Hematopoietic multipotent progenitor cell (in vitro differentiated cells): ENCODE results near the gene KCNT1. TPM values are rescaled to one million over a fixed set of nuclear protein-coding genes. Genes with fewer than 3 reads are reported as not detected.

Experiments
- DNase-seq, 3 donors: peaks; one replicate each; pipeline ENCODE4 v3.0.0-alpha.2; 2011 to 2015; ENCODE audit warnings: low read depth in 2 of 3, low spot score in 2 of 3
- total RNA-seq: library from RNA; depleted of rRNA; stranded (reverse); fragments of >200 nt; gene quantifications from one replicate; pipeline ENCODE4 v1.2.3, GENCODE V29; 2012

KCNT1 gene
- total RNA-seq, 1 donor = under 0.01 TPM

DNA sequence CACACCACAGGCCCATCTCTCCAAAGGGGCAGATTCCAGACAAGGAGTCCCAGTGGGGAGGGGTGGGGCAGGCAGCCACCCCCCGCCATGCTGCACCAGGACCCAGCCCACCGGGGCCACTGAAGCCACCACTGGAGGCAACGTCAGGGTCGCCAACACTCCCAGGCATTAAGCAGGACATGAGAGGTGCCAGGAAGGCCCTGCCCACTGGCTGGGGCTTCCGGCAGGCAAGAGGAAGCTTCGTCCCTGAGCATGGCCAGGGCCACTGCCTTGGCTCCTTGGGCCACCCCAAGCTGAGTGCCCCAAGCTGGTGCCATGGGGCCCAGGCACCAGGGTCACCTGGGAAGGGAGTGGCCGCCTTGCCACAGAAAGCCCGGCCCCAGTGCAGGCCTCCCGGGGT, 17.5 kb downstream of the KCNT1 start:
- DNase-seq = no peak

DNA sequence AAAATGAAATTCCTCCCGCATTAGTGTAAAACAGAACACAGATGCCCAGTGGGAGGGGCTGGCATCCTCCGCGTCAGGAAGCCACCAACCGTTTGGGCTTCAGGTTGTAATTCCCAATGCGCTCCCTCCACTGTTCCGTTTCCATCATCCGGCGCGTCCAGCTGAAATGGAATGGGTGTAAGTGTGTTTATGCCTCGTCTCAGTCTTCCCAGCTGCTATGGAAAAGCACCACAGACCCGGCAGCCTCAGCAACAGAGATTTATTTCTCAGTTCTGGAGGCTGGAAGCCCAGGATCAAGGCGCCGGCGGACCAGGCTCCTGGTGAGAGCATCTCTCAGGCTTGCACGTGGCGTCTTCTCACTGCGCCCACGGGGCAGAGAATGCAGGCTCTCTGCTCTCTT, 20.4 kb downstream of the KCNT1 start:
- DNase-seq = no peak

DNA sequence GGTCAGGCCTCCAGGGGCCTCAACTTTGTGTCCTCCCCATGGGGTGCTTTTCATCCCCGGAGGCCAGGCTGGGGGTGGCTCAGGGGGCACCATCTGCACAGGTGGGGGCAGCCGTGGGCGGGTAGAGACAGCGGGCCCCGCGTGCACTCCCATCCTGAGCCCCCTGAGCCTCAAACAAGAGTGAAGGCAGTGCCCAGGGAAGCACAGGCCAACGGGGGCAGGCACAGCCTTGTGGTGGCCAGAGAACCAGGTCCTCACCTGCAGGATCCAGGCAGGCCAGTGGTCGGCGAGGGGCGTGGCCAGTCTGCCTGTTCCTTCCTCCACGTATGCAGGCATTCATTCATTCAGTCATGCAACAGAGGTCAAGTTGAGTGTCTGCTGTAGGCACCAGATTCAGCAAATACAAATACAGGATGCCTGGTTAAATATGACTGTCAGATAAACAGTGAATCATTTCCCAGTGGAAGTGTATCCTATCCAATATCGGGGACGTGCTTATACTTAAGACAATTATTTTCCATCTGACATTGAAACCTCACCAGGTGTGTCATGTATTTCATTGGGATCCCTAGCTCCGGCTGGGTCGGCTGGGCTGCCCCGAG, 22.3 kb downstream of the KCNT1 start:
- no peak for DNase-seq

DNA sequence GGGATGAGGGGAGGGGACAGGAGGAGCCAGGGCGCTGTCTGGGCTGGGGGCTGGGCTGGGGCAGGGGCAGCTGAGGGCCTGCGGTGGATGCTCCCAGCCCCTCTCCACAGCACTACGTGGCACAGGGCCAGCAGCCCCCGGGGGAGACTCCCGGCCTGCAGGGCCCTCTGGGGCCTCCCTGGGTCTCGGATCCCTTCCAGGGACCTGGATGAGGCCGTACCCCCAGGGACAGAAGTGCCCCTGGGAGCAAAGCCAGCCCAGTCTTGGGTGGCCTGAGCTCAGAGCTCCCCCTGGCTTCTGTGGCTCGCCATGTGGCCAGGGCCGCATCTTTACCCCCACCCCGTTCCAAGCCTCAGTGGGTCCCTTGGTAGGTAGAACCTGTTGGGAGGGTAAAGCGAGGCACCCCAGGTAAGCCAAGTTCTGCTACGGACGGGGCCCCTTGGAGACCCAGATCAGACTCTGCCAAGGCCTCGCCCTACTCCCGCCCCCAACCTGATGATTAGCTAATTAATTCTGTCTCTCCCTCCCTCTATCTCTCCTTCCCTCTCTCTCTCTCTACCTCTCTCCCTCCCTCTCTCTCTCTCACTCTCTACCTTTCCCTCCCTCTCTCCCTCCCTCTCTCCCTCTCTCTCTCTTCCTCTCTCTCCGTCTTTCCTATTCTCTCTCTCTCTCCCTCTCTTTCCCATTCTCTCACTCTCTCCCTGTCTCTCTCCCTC, 24.3 kb downstream of the KCNT1 start:
- no peak for DNase-seq

DNA sequence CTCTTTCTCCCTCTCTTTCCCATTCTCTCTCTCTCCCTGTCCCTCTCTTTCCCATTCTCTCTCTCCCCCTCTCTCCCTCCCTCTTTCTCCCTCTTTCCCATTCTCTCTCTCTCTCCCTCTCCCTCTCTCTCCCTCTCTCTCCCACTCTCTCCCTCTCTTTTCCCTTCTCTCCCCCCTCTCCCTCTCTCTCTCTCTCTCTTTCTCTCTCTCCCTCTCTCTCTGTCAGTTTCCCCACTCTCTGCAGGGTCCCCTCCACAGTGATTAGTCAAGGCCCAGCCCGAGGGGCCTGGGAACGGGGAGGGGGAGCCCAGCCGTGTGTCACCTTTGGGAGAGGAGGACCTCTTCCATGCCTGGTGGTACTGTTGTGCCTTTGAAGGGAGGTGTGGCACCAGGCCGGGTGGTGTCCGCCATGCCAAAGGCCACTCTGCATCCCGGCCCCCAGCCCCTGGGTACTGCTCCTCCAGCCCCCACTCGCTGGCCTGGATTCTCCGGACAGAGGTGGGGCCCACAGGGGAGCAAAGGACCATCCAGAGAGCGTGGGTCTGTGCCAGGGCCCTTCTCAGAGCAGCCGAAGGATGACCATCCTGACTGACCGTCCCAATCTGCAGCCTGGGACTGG, 25.4 kb downstream of the KCNT1 start:
- no peak for DNase-seq

DNA sequence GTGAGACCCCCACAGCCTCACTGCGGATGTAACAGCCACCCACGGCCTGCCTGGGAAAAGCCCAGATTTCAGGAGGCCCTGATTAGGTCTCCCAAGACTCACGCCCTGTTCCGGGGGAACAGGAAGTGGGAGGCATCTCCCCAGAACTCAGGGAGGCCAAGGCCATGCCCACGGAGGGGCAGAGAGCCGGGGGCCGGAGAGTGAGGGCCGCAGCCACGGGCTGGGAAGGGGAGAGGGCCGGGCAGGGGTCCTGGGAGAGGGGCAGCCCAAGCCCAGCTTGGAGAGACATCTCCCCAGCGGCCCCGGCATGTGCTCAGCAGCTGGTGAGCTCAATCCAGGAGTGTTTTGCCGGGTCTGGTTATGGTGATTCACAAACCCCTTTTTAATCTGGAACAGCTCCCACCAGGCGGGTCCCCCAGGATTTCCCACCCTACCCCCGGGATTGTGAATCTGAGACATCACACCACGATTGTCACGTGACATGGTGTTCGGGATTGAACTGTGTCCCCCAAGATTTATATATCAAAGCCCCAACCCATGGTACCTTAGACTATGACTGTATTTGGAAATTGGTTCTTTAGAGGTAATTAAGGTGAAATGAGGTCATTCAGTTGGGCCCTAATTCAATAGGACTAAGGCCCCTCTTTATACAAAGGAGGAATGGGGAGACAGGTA, 26.6 kb downstream of the KCNT1 start:
- DNase-seq = no peak

DNA sequence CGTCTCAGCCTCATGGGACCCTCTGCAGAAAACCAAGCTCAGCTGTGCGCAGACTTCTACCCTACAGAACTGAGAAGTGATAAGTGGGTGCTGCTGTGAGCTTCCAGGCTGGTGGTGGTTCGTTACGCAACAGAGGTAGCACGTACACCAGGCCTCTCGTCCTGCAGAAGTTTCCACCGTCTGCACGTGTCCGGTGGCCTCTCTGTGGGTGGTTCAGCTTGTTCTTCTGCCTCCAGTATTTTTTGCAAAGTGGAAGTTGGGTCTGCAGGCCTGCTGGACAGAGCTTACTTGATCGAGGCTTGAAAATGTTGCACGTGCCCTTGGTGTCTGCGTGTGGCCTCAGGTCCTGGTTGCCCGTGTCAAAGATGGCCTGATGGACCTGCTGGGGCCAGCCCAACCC, 27.5 kb downstream of the KCNT1 start:
- DNase-seq = no peak

DNA sequence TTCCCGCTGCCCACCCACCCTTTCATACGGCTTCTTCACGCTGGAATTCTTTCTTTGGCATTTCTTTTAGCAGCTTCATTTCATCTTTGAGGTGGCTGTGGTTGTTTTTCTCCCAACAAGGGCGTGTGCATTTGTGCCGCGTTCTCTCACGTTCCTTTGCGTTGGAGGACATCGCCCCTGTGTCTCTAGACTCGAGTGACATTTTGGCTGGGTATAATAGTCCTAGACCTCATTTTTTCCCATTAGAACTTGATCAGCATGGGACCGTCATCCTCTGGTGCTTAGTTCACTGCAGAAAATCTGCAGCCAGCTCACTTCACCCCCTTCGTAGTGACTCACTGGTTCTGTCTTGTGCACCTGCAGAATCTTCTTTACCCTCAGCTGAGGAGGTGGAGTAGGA, 29.5 kb downstream of the KCNT1 start:
- no peak for DNase-seq

DNA sequence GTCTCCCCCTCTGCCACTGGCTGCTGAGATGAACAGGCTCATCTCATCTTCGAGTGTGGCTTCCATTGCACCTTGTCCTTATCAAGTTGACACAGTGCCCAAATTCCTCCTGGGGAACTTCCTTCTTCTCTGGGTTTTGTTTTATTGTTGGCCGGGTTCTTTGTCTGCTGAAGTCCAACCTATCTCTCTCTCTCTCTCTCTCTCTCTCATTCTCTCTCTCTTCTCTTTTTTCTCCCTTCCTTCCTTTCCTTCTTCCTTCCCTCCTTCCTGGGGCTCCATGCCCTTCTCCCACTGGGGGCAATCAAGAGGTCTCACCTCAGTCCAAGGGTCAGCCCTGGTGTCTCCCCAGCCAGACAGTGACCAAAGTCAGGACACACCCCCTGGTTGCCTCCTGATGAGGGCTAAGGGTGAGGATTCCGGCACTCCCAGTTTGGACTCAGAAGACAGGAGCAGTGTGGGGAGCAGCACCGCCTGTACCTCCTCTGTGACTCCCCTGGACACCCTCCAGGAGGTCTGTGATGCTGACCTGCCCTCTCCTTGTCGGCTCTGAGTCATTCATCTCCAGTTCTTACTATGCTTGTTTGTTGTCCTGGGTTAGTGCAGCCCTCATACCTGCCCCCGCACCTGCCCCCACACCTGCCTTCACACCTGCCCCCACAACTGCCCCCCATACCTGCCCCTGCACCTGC, 30.7 kb downstream of the KCNT1 start:
- peak in 1 of 3 donors; percentile 4 for DNase-seq

DNA sequence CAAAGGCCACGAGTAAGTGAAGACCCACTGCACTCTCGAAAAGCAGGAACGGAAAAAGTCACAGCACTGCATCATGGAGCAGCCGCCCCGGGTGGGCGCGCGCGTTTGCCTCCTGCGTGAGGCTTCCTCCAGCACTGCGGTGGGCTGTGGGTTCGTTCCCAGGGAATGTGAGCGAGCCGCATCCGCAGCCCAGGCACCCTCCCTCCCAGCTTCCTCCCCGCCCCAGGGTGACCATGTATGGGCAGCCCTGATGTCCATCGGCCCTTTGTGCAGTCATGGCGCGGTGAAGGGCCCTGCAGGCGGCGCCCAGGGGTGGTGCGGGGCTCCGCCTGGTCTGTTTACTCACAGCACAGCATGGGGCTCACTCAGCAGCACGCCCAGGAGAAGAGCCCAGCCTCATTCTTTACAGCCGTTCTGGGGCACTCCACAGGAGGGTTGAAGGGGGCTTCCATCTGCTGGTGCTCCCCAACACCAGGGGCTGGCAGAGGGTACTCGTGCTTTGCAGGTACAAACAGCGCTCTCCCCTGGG, 32.7 kb downstream of the KCNT1 start:
- DNase-seq = no peak

DNA sequence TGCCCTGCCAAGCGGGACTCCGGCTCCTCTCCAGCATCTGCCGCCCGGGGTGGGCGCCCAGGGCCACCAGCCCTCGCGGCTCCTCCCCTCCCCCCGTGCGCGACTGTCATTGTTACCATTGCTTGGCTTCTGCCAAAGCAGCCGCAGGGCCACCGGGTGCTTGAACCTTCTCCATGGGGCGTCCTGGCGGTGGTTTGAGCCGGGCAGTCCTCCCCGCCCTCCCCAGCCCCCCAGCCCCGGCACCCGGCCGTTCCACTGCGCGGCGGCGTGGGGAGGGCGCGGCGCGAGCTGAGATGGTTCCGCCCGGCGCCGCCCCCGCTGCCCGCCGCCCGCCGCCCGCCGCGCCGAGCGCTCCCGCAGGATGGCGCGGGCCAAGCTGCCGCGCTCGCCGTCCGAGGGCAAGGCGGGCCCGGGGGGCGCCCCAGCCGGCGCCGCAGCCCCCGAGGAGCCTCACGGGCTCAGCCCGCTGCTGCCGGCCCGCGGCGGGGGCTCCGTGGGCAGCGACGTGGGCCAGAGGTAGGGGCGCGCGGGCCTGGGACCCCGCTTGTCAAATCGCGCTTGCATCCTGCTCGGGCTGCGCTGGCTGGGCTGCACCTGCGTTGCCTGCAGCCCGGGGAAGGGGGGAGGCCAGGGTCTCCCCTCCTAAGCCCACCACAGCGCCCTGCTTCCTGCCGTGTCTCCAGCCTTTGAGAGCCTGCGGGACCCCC, 34.4 kb downstream of the KCNT1 start:
- no peak for DNase-seq

DNA sequence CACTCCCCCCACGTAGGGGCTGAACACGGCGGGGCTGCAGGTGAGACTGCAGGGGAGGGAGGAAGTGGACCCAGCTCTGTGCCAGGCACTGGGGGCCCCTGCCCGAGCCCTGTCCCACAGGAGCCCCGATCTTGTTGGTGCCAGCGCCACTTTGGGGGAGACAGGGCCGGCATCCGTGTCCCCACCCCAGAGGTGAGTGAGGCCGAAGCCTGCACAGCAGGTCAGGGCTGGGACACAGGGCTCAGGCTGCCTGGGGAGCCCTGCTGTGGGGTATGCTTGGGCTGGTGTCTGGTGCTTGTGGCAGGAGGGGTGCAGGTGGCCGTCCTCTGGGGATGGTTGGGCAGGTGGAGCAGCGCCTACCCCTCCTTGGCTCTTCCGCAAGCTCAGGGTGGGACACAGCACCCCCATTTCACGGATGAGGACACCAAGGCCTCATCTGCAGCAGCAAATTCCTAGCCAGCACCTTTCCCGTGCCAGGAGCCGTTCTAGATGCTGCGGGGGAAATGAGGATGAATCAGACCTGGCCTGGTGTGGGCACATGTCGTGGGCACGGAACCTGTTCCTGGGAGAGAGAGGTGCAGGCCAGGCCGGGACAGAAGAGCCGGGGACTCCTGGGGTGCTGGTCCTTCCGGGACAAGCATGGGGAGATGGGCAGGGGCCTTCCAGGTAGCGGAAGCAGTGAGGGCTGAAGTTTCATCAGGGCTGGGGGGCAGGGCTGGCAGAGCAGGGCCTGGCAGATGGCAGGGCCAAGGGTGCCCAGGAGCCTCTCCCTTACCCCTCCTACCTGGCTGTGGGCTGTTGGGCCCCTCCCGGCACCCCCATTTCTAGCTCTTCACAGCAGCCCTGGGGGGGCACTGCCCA, 35.2 kb downstream of the KCNT1 start:
- no peak for DNase-seq

DNA sequence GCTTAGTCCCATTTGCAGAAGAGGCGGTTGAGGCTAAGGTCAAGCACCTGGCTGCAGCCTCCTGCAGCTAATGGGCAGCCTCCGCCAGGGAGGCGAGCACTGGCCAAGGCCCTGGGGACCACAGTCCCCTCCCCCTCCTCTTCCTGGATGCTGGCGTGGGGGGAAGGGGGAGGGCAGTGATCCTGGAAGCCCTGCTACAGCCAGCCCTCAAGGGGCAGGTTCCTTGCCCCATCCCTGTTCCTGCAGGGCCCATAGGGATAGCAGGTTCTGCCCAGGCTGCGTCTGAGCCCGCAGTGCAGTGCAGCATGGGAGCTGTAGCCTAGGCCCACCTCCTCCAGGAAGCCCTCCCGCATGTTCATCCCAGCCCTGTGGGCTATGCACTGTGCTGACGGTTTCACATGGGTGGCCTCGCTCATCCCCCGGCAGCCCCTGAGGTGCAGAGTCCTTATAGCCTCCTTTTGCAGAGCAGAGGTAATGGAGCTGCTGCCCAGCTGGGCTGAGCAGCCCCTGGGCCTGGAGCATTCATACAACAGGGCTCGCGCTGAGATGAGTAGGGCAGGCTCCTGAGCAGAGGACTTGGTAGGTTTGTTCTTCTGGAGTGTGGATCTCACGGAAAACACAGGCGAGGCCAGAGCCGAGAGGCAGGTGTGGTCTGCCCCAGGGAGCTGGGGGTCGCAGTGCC, 36.0 kb downstream of the KCNT1 start:
- no peak for DNase-seq

DNA sequence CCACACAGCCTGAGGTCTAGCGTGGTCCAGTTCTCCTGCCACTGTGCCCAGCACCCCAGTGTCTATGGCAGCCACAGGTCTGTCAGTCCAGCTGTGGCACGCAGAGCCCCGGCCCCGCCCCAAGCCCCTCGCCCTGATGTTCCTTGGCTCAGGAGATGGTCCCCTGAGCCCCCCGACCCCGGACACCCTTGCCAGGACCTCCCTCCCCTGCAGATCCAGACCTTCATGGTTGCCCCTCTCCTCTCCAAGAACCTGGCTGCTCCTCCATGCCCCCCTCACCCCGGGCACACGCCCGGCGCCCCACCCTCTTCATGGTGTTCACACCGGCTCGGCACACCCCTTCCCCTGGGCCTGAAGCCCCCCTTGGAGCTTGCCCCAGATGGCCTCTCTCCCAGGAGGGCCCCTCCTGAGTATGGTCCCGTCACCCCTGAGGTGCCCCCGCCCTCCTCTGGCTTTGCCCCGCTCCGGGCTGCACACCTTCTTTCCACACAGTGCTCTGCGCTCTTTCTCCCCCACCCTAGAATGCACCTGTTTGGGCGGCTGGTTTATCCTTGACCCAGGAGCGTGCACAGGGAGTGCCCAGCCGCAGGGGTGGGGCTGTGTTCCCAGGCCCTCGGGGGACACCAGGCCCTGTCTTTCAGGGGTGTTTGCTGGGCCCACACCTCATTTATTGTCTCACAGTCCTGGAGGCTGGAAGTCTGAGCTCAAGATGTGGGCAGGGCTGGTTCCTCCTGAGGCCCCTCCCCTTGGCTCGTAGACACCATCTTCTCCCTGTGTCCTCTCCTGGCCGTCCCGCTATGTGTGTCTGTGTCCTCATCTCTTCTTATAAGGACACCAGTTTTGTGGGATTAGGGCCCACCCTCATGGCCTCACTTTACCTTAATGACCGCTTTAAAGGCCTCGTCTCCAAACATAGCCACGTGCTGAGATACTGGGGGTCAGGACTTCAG, 37.6 kb downstream of the KCNT1 start:
- DNase-seq = no peak

DNA sequence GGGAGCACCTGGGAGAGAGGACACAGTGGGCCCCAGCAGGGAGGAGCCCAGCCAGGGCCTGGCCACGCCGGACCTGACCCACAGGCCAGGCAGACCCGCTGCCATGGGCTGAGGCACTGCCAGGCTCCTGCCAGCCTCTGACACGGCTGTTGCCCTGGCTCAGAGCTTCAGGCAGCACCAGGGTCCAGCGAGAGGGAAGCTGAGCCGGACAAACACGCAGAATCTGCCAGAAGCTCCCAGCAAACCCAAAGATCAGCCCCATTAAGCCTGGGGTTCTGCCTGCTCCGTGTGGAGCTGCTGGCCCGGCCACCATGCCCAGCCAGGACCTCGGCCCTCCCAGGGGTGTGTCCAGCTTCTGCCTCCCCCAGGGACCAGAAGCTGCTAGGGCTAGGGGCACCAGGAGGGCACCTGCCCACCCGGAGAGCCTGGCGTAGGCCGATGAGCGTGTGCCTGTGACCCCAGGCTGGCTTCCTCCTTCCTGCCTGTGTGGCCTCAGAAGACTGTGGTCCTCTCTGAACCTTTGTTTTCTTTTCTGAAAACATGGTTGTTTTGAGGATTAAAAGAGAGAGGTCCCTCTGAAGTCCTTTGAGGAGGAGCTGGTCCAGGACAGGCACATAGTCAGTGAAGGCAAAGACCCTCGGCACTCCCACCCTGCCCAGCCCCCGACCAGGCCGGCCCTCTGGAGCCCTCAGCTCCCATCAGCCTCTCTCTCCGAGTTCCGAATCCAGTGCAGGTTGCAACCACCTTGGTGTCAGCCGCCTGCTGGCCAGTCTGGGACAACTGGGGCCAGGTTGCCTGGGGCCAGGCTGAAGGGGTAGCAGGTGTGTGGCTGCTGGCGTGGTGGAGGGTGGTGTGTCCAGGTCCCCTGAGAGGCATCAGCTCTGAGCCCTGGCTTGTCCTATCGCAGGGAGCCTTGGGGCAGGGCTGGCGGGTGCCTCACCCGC, 39.6 kb downstream of the KCNT1 start:
- DNase-seq = no peak

DNA sequence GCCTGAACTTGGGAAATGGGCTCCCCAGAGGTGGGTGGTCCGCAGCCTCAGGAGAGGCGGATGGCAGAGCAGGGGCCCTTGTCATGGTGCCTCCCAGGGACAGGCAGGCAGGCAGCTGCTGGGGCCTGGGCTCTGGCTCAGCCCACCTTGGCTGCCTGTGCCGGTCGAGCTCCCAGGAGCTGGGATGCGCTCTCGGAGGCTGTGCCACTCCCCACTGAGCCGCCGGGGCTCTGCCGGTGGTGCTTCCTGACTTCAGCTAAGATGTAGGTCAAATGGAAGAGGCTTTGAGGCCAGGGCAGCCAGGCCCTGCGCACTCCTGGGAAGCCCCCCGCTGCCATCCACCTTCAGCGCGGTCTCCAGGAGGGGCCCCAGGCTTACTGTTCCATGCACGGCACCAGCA, 41.0 kb downstream of the KCNT1 start:
- DNase-seq = no peak
